GM18526 (cell line): ENCODE data around the gene QRICH2.

ENCODE experiments used
- POLR2A ChIP-seq: IDR thresholded peaks from 3 replicates; pipeline ENCODE4 v1.6.1; 2011; ENCODE audit not compliant: insufficient read length; ENCODE audit errors: extremely low read depth

QRICH2 gene

GRCh38 chr17:76273445-76274111 is 34.5 kb downstream of the QRICH2 start:
- TF ChIP-seq POLR2A = peak; percentile 12

- TF ChIP-seq POLR2A = no peak
Observed at GRCh38 chr17:76272541-76273444, 35.3 kb downstream of the QRICH2 start.

GRCh38 chr17:76271669-76272540 is 36.2 kb downstream of the QRICH2 start:
- peak; percentile 94 for TF ChIP-seq POLR2A

GRCh38 chr17:76270770-76271668 is 37.1 kb downstream of the QRICH2 start:
- TF ChIP-seq POLR2A = peak; percentile 52

- no peak for TF ChIP-seq POLR2A
Observed at GRCh38 chr17:76270127-76270592, 37.9 kb downstream of the QRICH2 start.

GRCh38 chr17:76268991-76269981 is 38.8 kb downstream of the QRICH2 start:
- TF ChIP-seq POLR2A = peak; percentile 39

GRCh38 chr17:76268015-76268749 is 39.9 kb downstream of the QRICH2 start:
- peak; percentile 90 for TF ChIP-seq POLR2A

GRCh38 chr17:76267051-76267576 is 41.0 kb downstream of the QRICH2 start:
- no peak for TF ChIP-seq POLR2A

GRCh38 chr17:76266244-76266938 is 41.7 kb downstream of the QRICH2 start:
- no peak for TF ChIP-seq POLR2A

GRCh38 chr17:76265624-76266243 is 42.3 kb downstream of the QRICH2 start:
- TF ChIP-seq POLR2A = no peak
